WTC11 (cell line): ENCODE measurements around the gene ULK4.

ENCODE experiments used
- ESRRA ChIP-seq: sonication (generic); formaldehyde crosslinking; IDR thresholded peaks from 2 replicates; pipeline ENCODE4 v1.8.1; 2022; ENCODE audit warnings: mild to moderate bottlenecking, missing genetic modification reagents, borderline replicate concordance
- FOXK1 ChIP-seq: sonication (generic); formaldehyde crosslinking; IDR thresholded peaks from 2 replicates; pipeline ENCODE4 v1.8.0; 2022; ENCODE audit warnings: mild to moderate bottlenecking, moderate library complexity, missing genetic modification reagents
- NR2C2 ChIP-seq: sonication (generic); formaldehyde crosslinking; IDR thresholded peaks from 2 replicates; pipeline ENCODE4 v1.8.0; 2022; ENCODE audit warnings: mild to moderate bottlenecking, missing genetic modification reagents
- TF ChIP-seq, protein P1 (sequence below): fragments of 200-600 bp; IDR thresholded peaks from 2 replicates; pipeline ENCODE4 v1.8.0; 2022; ENCODE audit warnings: antibody characterized with exemption
- TF ChIP-seq, protein P2 (sequence below): sonication (generic); formaldehyde crosslinking; IDR thresholded peaks from 2 replicates; pipeline ENCODE4 v1.8.1; 2023; ENCODE audit warnings: mild to moderate bottlenecking, missing genetic modification reagents, borderline replicate concordance

DNA sequence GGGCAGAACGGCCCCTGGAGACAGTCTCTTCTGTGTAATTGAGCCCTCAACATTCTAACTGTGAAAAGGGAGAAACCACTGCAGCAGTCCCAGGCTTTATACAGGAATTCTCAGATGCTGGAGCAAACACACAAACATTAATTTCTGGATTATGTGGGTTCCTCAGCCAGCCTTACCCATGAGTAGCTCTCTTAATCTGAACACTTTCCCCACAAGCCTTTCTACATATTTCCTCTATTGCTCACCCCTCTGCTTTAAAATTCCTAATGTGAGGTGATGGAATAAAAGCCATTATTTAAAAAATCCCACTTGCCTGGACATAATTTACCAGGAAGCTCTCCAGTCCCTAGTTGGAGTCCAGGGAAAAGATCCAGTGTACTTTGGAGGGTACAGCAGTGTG is 623.6 kb downstream of the ULK4 start:
- TF ChIP-seq NR2C2 (CRISPR knock-in tag) (no peak), ESRRA (CRISPR knock-in tag) (no peak), FOXK1 (CRISPR knock-in tag) (no peak)
- TF ChIP-seq, protein P1, sequence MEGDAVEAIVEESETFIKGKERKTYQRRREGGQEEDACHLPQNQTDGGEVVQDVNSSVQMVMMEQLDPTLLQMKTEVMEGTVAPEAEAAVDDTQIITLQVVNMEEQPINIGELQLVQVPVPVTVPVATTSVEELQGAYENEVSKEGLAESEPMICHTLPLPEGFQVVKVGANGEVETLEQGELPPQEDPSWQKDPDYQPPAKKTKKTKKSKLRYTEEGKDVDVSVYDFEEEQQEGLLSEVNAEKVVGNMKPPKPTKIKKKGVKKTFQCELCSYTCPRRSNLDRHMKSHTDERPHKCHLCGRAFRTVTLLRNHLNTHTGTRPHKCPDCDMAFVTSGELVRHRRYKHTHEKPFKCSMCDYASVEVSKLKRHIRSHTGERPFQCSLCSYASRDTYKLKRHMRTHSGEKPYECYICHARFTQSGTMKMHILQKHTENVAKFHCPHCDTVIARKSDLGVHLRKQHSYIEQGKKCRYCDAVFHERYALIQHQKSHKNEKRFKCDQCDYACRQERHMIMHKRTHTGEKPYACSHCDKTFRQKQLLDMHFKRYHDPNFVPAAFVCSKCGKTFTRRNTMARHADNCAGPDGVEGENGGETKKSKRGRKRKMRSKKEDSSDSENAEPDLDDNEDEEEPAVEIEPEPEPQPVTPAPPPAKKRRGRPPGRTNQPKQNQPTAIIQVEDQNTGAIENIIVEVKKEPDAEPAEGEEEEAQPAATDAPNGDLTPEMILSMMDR, result no peak
- TF ChIP-seq, protein P2, sequence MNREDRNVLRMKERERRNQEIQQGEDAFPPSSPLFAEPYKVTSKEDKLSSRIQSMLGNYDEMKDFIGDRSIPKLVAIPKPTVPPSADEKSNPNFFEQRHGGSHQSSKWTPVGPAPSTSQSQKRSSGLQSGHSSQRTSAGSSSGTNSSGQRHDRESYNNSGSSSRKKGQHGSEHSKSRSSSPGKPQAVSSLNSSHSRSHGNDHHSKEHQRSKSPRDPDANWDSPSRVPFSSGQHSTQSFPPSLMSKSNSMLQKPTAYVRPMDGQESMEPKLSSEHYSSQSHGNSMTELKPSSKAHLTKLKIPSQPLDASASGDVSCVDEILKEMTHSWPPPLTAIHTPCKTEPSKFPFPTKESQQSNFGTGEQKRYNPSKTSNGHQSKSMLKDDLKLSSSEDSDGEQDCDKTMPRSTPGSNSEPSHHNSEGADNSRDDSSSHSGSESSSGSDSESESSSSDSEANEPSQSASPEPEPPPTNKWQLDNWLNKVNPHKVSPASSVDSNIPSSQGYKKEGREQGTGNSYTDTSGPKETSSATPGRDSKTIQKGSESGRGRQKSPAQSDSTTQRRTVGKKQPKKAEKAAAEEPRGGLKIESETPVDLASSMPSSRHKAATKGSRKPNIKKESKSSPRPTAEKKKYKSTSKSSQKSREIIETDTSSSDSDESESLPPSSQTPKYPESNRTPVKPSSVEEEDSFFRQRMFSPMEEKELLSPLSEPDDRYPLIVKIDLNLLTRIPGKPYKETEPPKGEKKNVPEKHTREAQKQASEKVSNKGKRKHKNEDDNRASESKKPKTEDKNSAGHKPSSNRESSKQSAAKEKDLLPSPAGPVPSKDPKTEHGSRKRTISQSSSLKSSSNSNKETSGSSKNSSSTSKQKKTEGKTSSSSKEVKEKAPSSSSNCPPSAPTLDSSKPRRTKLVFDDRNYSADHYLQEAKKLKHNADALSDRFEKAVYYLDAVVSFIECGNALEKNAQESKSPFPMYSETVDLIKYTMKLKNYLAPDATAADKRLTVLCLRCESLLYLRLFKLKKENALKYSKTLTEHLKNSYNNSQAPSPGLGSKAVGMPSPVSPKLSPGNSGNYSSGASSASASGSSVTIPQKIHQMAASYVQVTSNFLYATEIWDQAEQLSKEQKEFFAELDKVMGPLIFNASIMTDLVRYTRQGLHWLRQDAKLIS (CRISPR knock-in tag), result no peak
